Renal cortex interstitium (tissue), 11 donors: ENCODE measurements around the gene SIRT4. TPM values are rescaled to one million over a fixed set of nuclear protein-coding genes. Genes with fewer than 3 reads are reported as not detected.
A peak's percentile ranks its signal among the peaks of the same experiment; 100 is the strongest.

Source experiments
- DNase-seq, 11 donors: peaks; one replicate each; pipeline ENCODE4 v3.0.0-alpha.2; 2013; ENCODE audit warnings: low read depth in 9 of 11, low spot score in 4 of 11; ENCODE audit errors: extremely low read depth in 1 of 11
- polyA plus RNA-seq, 3 donors: library from polyadenylated mRNA; unstranded; fragments of 120-200 nt; gene quantifications; one replicate each; pipeline ENCODE4 v1.2.1, GENCODE V29; 2013; ENCODE audit not compliant: insufficient read length in 3 of 3

SIRT4 gene
- polyA plus RNA-seq, 3 donors = 3.1 to 4.5 (median 3.6) TPM

DNA sequence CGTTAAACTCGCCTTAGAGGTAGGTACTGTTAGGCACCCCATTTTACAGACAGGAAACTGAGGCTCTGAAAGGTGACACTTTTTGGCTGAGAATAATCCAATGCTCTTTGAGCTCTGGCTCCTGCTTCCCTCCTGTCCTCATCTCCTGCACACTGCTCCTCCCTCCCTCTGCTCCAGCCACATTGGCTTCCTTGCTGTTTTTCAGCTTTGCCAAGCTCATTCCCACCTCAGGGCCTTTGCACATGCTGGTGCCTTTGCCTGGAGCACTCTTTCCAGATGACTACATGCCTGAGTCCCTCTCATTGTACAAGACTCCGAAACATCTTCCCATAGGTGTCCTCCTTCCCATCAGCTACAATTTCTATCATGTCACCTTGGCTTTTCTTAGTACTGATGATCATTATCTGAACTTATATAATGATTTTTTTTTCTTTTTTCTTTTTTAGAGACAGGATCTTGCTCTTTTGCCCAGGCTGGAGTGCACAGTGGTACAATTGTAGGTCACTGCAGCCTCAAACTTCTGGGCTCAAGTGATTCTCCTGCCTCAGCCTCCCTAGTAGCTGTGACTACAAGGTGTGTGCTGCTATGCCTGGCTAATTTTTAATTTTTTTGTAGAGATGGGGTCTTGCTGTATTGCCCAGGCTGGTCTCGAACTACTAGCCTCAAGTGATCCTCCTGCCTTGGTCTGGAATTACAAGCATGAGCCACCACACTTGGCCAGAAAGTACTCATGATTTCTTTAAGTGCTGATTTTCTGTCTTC is 51.6 kb downstream of the SIRT4 start:
- no peak for DNase-seq

DNA sequence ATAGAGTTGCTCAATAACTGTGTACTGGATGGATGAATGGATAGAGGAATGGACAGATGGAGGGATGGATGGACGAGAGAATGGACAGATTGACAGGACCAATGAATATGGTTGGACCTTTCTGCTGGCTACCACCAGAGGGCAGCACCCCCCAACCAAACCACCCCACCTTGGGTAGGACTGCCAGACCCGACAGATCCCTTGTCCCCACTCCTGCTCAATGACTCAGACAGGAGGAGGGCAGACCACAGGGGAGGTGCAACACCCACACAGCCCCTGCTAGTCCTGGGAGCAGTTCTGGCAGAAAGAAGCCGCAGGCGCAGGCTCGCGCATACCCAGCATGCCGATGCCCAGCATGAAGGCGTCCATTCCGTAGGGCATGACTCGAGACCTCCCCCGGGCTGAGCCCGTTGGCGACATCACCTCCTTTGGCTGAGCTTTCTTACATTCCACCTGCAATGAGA is 54.5 kb downstream of the SIRT4 start:
- DNase-seq = peak in 5 of 11 donors; percentile 59 to 72 (median 63)

GRCh38 chr12:120357104-120357503 is 55.0 kb downstream of the SIRT4 start:
- DNase-seq = no peak

GRCh38 chr12:120358412-120359100 is 56.4 kb downstream of the SIRT4 start:
- no peak for DNase-seq

GRCh38 chr12:120359128-120359527 is 57.0 kb downstream of the SIRT4 start:
- no peak for DNase-seq

GRCh38 chr12:120361506-120362208 is 59.5 kb downstream of the SIRT4 start:
- DNase-seq = peak; percentile 71 to 87 (median 79)

Other genes with a start within 250 kb of the SIRT4 start
- gene RAB35, start 185.6 kb upstream of the SIRT4 start, polyA plus RNA-seq = 10 to 100 TPM; 34.9 to 43.1 (median 36.9) TPM
- gene GCN1, start 107.6 kb upstream of the SIRT4 start, polyA plus RNA-seq = 10 to 100 TPM; 49.4 to 63.4 (median 55.9) TPM
- 1,000 to 10,000 TPM; 2,613 to 2,905 (median 2,670) TPM for gene RPLP0, start 101.2 kb upstream of the SIRT4 start, polyA plus RNA-seq
- gene PXN, start 36.6 kb upstream of the SIRT4 start, polyA plus RNA-seq = 10 to 100 TPM; 56.7 to 89.5 (median 69.5) TPM
- gene RNU4-2, start 10.4 kb upstream of the SIRT4 start, polyA plus RNA-seq = not detected
- not detected for gene RNU4-1, start 9.1 kb upstream of the SIRT4 start, polyA plus RNA-seq
- under 1 TPM; 0.50 to 0.91 (median 0.86) TPM for gene PLA2G1B, start 25.5 kb downstream of the SIRT4 start, polyA plus RNA-seq
- 10 to 100 TPM; 20.9 to 27.3 (median 24.3) TPM for gene MSI1, start 66.8 kb downstream of the SIRT4 start, polyA plus RNA-seq
- 100 to 1,000 TPM; 293 to 337 (median 296) TPM for gene COX6A1, start 135.8 kb downstream of the SIRT4 start, polyA plus RNA-seq
- gene TRIAP1, start 144.1 kb downstream of the SIRT4 start, polyA plus RNA-seq = 10 to 100 TPM; 35.0 to 47.6 (median 42.7) TPM
- gene GATC, start 144.1 kb downstream of the SIRT4 start, polyA plus RNA-seq = 10 to 100 TPM; 31.2 to 41.9 (median 38.5) TPM
- gene SRSF9, start 167.4 kb downstream of the SIRT4 start, polyA plus RNA-seq = 100 to 1,000 TPM; 226 to 241 (median 238) TPM
- 100 to 1,000 TPM; 405 to 558 (median 530) TPM for gene DYNLL1, start 193.8 kb downstream of the SIRT4 start, polyA plus RNA-seq
- 10 to 100 TPM; 62.1 to 63.6 (median 62.6) TPM for gene COQ5, start 226.8 kb downstream of the SIRT4 start, polyA plus RNA-seq
- 100 to 1,000 TPM; 191 to 262 (median 196) TPM for gene RNF10, start 232.0 kb downstream of the SIRT4 start, polyA plus RNA-seq